Keratinocyte (primary cell): ENCODE results near the gene ZC2HC1B. TPM values are rescaled to one million over a fixed set of nuclear protein-coding genes. Genes with fewer than 3 reads are reported as not detected.

Experiments used
- DNase-seq: peaks from one replicate; pipeline ENCODE4 v3.0.0-alpha.2; 2011; ENCODE audit warnings: low read depth, missing footprints, low spot score
- FAIRE-seq: peaks from 2 replicates; lab custom pipeline; 2011; peaks lifted over from hg19 to GRCh38; lab: Jason Lieb, UNC
- H2AFZ ChIP-seq: 2 replicates; pipeline ENCODE4 v1.6.0; 2012; ENCODE audit warnings: low read length, control low read depth, inconsistent platforms; ENCODE audit not compliant: control insufficient read depth
- H3K27ac ChIP-seq: 2 replicates; pipeline ENCODE4 v1.5.1; 2011; ENCODE audit warnings: low read length; ENCODE audit not compliant: control insufficient read depth, insufficient read depth
- H3K27me3 ChIP-seq: 3 replicates; pipeline ENCODE4 v1.6.0; 2011; ENCODE audit warnings: low read length; ENCODE audit not compliant: control insufficient read depth, insufficient read depth; ENCODE audit errors: extremely low read depth
- H3K36me3 ChIP-seq, 2 experiments: 2 replicates in 1 of 2; 3 replicates in 1 of 2; pipeline ENCODE4 v1.5.1; 2011; ENCODE audit warnings: low read length in 2 of 2, mild to moderate bottlenecking in 1 of 2; ENCODE audit not compliant: control insufficient read depth in 2 of 2, insufficient read depth in 2 of 2; ENCODE audit errors: extremely low read depth in 1 of 2
- H3K4me1 ChIP-seq: 3 replicates; pipeline ENCODE4 v1.5.1; 2011; ENCODE audit warnings: low read length; ENCODE audit not compliant: control insufficient read depth, insufficient read depth; ENCODE audit errors: extremely low read depth
- H3K4me2 ChIP-seq: 3 replicates; pipeline ENCODE4 v1.6.0; 2011; ENCODE audit warnings: low read depth, low read length; ENCODE audit not compliant: control insufficient read depth, insufficient read depth; ENCODE audit errors: extremely low read depth
- H3K4me3 ChIP-seq, 3 experiments: fragments of 200-600 bp in 1 of 3; sonication (generic) in 1 of 3; 2 replicates in 2 of 3; 3 replicates in 1 of 3; pipeline ENCODE4 v1.5.1; 2011 to 2016; ENCODE audit warnings: low read length in 3 of 3, mild to moderate bottlenecking in 3 of 3, control low read depth in 2 of 3, inconsistent platforms in 1 of 3, low read depth in 1 of 3, mixed read lengths in 1 of 3, mixed run types in 1 of 3, moderate library complexity in 1 of 3; ENCODE audit not compliant: control insufficient read depth in 2 of 3, insufficient read depth in 2 of 3; ENCODE audit errors: extremely low read depth in 1 of 3
- H3K79me2 ChIP-seq: 2 replicates; pipeline ENCODE4 v1.6.0; 2012; ENCODE audit warnings: low read length; ENCODE audit not compliant: control insufficient read depth, insufficient read depth
- H3K9ac ChIP-seq: 3 replicates; pipeline ENCODE4 v1.6.0; 2011; ENCODE audit warnings: low read length; ENCODE audit not compliant: control insufficient read depth, insufficient read depth; ENCODE audit errors: extremely low read depth
- H3K9me1 ChIP-seq: 3 replicates; pipeline ENCODE4 v1.6.0; 2011; ENCODE audit warnings: low read length; ENCODE audit not compliant: control insufficient read depth, insufficient read depth; ENCODE audit errors: extremely low read depth
- H3K9me3 ChIP-seq: 2 replicates; pipeline ENCODE4 v1.5.1; 2012; ENCODE audit warnings: low read depth, low read length; ENCODE audit not compliant: control insufficient read depth
- H4K20me1 ChIP-seq: 3 replicates; pipeline ENCODE4 v1.6.0; 2011; ENCODE audit warnings: low read length; ENCODE audit not compliant: control insufficient read depth, insufficient read depth; ENCODE audit errors: extremely low read depth
- CTCF ChIP-seq, 3 experiments: IDR thresholded peaks in 1 of 3; conservative IDR thresholded peaks in 1 of 3; optimal IDR thresholded peaks in 1 of 3; 2 replicates in 2 of 3; 3 replicates in 1 of 3; pipeline versions ENCODE3 to v1.5.1; 2011; ENCODE audit warnings: low read length in 3 of 3, mild to moderate bottlenecking in 3 of 3, moderate library complexity in 2 of 3, control low read depth in 1 of 3, inconsistent platforms in 1 of 3; ENCODE audit not compliant: insufficient read depth in 2 of 3; ENCODE audit errors: extremely low read depth in 1 of 3
- EZH2 ChIP-seq: IDR thresholded peaks from one replicate; pipeline ENCODE4 v1.6.1; 2012; ENCODE audit warnings: inconsistent platforms, mild to moderate bottlenecking, low read length, moderate library complexity
- dilution Hi-C: fragments of 300-500 bp; cut with MboI; formaldehyde crosslinking; loops from one replicate; pipeline ENCODE4 v1.7.0; 2020; ENCODE audit warnings: low sequenced_read_pairs; ENCODE audit not compliant: extremely low pct_ligation_motif_present
- polyA plus RNA-seq, 5 experiments: library from polyadenylated mRNA; depleted of rRNA in 3 of 5; stranded (reverse) in 3 of 5; stranded (forward) in 1 of 5; unstranded in 1 of 5; fragments of >200 nt; gene quantifications; 1 replicate in 1 of 5; 2 replicates in 3 of 5; 3 replicates in 1 of 5; pipeline versions ENCODE4 v1.2.1 to v1.2.3, GENCODE V29; 2011 to 2012; ENCODE audit warnings: missing spikeins in 2 of 5, low read depth in 1 of 5, low replicate concordance in 1 of 5

The ZC2HC1B gene
- polyA plus RNA-seq, 1 donor (not counting 4 experiments of a cell fraction or from before 2014, with no cell fraction given) = not detected

GRCh38 chr6:143857651-143858050 is 6.6 kb upstream of the ZC2HC1B start:
- dilution Hi-C loops = no loop called here
- H3K4me1 ChIP-seq = no peaks in the 10 kb centered on the region
- H3K27me3 ChIP-seq = no peaks in the 10 kb centered on the region
- H4K20me1 ChIP-seq = no peaks in the 10 kb centered on the region
- TF ChIP-seq EZH2 (no peak), CTCF (optimal IDR thresholded peaks at IDR 0.05 in 1 of 3, IDR thresholded peaks at IDR 0.05 in 1 of 3, conservative IDR thresholded peaks at IDR 0.05 in 1 of 3; ENCODE audit: extremely low read depth in 1 of 3, insufficient read depth in 2 of 3, low read length in 3 of 3) (no peak)
- no peak overlapping the region for H2AFZ ChIP-seq
- H3K9me3 ChIP-seq = no peaks in the 10 kb centered on the region
- no peaks in the 10 kb centered on the region for H3K9me1 ChIP-seq
- DNase-seq (no peak), FAIRE-seq (no peak)
- no peak overlapping the region for H3K4me2 ChIP-seq
- no peak overlapping the region for H3K4me3 ChIP-seq
- no peak overlapping the region for H3K27ac ChIP-seq
- peaks cover 15% of the 10 kb centered on the region for H3K79me2 ChIP-seq
- H3K36me3 ChIP-seq = peaks cover 24 to 34% of the 10 kb centered on the region in 2 experiments
- H3K9ac ChIP-seq = no peak overlapping the region

GRCh38 chr6:143859891-143860660 is 4.2 kb upstream of the ZC2HC1B start:
- dilution Hi-C loops = no loop called here
- no peak overlapping the region for H3K4me3 ChIP-seq
- no peaks in the 10 kb centered on the region for H4K20me1 ChIP-seq
- H3K9ac ChIP-seq = no peak overlapping the region
- FAIRE-seq (no peak), DNase-seq (no peak)
- no peaks in the 10 kb centered on the region for H3K9me1 ChIP-seq
- no peak overlapping the region for H3K27ac ChIP-seq
- H3K9me3 ChIP-seq = no peaks in the 10 kb centered on the region
- no peak overlapping the region for H2AFZ ChIP-seq
- H3K4me2 ChIP-seq = no peak overlapping the region
- no peaks in the 10 kb centered on the region for H3K4me1 ChIP-seq
- peaks cover 29 to 34% of the 10 kb centered on the region in 2 experiments for H3K36me3 ChIP-seq
- peaks cover 3% of the 10 kb centered on the region for H3K79me2 ChIP-seq
- H3K27me3 ChIP-seq = no peaks in the 10 kb centered on the region
- TF ChIP-seq EZH2 (no peak), CTCF (optimal IDR thresholded peaks at IDR 0.05 in 1 of 3, IDR thresholded peaks at IDR 0.05 in 1 of 3, conservative IDR thresholded peaks at IDR 0.05 in 1 of 3; ENCODE audit: extremely low read depth in 1 of 3, insufficient read depth in 2 of 3, low read length in 3 of 3) (no peak)
